Measurements from ENCODE around the gene MYH10.

The MYH10 gene

GRCh38 chr17:8514801-8515200, 115.7 kb downstream of the MYH10 start:
- DNase-seq (ENCODE audit: low spot score), result no peak
- in situ Hi-C loops (cut with MboI; ENCODE audit: low pct_unique_long_range_greater_than_20kb, low sequenced_read_pairs, unreplicated experiment), result no loop called here
- no peak for TF ChIP-seq CTCF (IDR thresholded peaks at IDR 0.05; ENCODE audit: extremely low read depth, insufficient read depth, missing control alignments)

- no peak for DNase-seq (ENCODE audit: low spot score)
- in situ Hi-C loops (cut with MboI; ENCODE audit: low pct_unique_long_range_greater_than_20kb, low sequenced_read_pairs, unreplicated experiment), result no loop called here
- no peak for TF ChIP-seq CTCF (IDR thresholded peaks at IDR 0.05; ENCODE audit: extremely low read depth, insufficient read depth, missing control alignments)
These were observed 124.4 kb downstream of the MYH10 start for GRCh38 chr17:8506145-8506544.

- TF ChIP-seq CTCF (IDR thresholded peaks at IDR 0.05; ENCODE audit: extremely low read depth, insufficient read depth, missing control alignments), result no peak
- no peak for DNase-seq (ENCODE audit: low spot score)
- in situ Hi-C loops (cut with MboI; ENCODE audit: low pct_unique_long_range_greater_than_20kb, low sequenced_read_pairs, unreplicated experiment), result no loop called here
These were observed 125.9 kb downstream of the MYH10 start for GRCh38 chr17:8504460-8505207.

GRCh38 chr17:8503807-8504206, 126.7 kb downstream of the MYH10 start:
- DNase-seq (ENCODE audit: low spot score), result no peak
- TF ChIP-seq CTCF (IDR thresholded peaks at IDR 0.05; ENCODE audit: extremely low read depth, insufficient read depth, missing control alignments), result no peak
- in situ Hi-C loops (cut with MboI; ENCODE audit: low pct_unique_long_range_greater_than_20kb, low sequenced_read_pairs, unreplicated experiment), result no loop called here

GRCh38 chr17:8503368-8503767, 127.2 kb downstream of the MYH10 start:
- no peak for TF ChIP-seq CTCF (IDR thresholded peaks at IDR 0.05; ENCODE audit: extremely low read depth, insufficient read depth, missing control alignments)
- no peak for DNase-seq (ENCODE audit: low spot score)
- in situ Hi-C loops (cut with MboI; ENCODE audit: low pct_unique_long_range_greater_than_20kb, low sequenced_read_pairs, unreplicated experiment), result no loop called here

- in situ Hi-C loops (cut with MboI; ENCODE audit: low pct_unique_long_range_greater_than_20kb, low sequenced_read_pairs, unreplicated experiment), result no loop called here
These were observed 128.4 kb downstream of the MYH10 start for GRCh38 chr17:8502126-8502525.

More at GRCh38 chr17:8502126-8502525, 128.4 kb downstream of the MYH10 start:
- no peak for DNase-seq (ENCODE audit: low spot score)
- no peak for TF ChIP-seq CTCF (IDR thresholded peaks at IDR 0.05; ENCODE audit: extremely low read depth, insufficient read depth, missing control alignments)

Measured in GM13977 (cell line).